Activated CD8-positive, alpha-beta memory T cell treated with anti-CD3 and anti-CD28 coated beads, Interleukin-2, amount 50 U/mL, for 1 hour (primary cell): ENCODE measurements around the gene FANCD2.
"Not testable (repeated sequence)": the region's sequence is repeated elsewhere in the genome, so short reads cannot be mapped to it uniquely, and the experiment has no call there.

Experiments
- DNase-seq: peaks from one replicate; pipeline ENCODE4 v3.0.0-alpha.2; 2020; ENCODE audit errors: extremely low read depth

Gene FANCD2

GRCh38 chr3:10015461-10015904 is 10.8 kb upstream of the FANCD2 start:
- no peak for DNase-seq

- no peak for DNase-seq
These were observed 8.5 kb upstream of the FANCD2 start for GRCh38 chr3:10017636-10018292.

DNA sequence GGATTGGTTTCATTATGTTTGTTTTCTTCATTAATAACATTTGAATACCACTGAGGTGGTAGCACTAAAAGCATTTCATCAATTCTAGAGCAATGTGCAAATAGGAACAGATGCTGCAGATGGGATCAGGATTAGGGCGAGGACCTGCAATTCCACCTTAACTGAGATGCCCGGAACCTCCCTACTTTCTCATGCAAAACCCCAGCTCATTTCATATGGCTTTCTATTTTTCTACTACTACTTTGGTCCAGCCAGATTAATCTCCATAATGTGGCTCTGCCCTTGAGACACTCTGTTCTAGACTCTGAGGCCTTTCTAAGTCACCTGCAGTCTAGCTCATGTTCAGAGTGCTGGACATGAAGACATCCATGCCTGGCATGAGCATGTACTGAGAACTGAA is 7.4 kb upstream of the FANCD2 start:
- DNase-seq: not testable (repeated sequence)

DNA sequence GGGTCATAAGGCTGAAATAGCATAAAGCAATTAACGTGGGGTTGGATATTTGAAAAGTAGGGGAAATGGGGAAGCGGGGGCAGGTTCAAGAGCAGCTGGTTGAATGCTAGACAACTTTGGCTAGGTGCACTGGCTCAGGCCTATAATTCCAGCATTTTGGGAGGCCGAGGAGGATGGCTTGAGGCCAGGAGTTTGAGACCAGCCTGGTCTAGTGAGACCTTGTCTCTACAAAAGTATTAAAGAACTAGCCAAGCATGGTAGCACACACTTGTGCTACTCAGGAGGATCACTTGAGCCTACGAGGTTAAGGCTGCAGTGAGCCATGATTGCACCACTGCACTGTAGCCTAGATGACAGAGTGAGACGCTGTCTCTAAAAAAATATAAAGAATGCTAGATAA is 6.9 kb upstream of the FANCD2 start:
- no peak for DNase-seq

DNA sequence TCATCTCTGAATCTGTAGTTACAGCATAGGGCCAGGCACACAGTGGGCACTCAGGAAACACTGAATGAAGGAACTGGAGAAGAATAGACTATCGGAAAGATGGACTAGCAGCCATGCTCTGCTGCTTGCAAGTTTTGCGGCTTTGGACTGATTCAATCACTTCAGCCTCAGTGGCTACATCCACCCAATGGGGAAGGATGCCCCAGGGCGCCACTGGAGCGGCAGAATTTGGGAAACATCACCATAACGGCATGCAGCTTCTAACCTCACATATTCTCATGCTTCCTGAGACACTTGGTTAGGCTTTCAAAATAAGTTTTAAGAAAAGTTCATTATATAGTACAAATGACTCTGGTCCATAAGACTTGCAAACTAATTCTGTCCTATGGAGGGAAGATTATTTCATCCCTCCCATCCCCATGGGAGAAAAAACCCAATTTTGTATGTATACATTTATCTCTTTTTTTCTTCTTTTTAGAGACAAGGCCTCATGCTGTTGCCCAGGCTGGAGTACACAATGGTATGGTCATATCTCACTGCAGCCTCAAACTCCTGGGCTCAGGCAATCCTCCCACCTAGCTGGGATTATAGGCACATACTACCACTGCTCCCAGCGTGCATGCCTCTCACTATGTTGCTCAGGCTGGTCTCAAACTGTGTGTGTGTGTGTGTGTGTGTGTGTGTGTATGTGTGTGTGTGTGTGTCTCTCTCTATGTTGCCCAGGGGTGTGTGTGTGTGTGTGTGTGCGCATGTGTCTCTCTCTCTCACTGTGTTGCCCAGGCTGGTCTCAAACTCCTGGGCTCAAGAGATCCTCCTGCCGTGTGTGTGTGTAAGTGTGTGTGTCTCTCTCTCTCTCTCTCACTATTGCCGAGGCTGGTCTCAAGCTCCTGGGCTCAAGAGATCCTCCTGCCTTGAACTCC is 4.1 kb upstream of the FANCD2 start:
- no peak for DNase-seq

GRCh38 chr3:10023587-10024310 is 2.5 kb upstream of the FANCD2 start:
- no peak for DNase-seq

- no peak for DNase-seq
These were observed 793 bp upstream of the FANCD2 start for GRCh38 chr3:10025205-10026083.

DNA sequence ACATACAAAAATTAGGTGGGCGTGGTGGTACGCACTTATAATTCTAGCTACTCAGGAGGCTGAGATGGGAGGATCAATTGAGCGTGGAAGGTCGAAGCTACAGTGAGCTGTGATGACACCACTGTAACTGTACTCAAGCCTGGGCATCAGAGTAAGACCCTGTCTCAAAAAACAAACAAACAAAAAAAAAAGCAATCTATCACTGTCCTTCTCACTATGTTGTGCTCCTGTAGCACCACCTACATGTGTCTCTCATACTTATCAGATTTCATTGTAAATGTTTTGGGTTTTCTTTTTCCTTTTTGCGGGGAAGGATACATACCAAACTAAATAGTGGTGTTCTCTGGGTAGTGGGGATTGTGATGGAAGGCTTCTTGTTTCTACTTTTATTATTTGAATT is 14.8 kb downstream of the FANCD2 start:
- DNase-seq: no peak

DNA sequence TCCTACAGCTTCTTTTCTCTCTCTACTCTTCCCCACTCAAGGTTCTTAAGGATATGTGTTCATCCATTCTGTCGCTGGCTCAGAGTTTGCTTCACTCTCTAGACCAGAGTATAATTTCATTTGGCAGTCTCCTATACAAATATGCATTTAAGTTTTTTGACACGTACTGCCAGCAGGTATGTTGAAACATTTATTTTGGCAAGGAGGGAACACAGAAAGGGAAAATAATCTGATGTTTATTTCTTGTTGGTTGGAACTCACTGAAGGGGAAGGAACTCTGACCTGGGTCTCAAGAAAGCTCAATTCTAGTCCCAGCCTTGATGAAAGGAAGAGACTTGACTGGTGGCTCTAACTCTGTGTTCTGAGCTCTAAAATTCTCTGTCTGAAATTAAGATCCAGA is 21.6 kb downstream of the FANCD2 start:
- no peak for DNase-seq

- DNase-seq: not testable (repeated sequence)
These were observed 26.8 kb downstream of the FANCD2 start for GRCh38 chr3:10053054-10053453.

DNA sequence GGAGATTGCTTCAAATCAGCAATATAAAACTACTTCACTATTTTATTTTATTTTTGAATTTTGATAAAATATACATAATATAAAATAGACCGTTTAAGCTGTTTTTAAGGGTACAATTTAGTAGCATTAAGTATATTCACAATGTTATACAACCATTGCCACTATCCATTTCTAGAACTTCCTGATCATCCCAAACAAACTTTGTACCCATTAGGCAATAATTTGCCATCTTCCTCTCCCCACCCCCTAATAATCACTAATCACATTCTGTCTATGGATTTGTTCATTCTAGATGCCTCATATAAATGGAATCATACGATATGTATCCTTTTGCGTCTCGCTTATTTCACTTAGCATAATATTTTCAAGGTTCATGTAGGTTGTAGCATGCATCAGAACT is 28.9 kb downstream of the FANCD2 start:
- no peak for DNase-seq

- DNase-seq: not testable (repeated sequence)
These were observed 43.8 kb downstream of the FANCD2 start for GRCh38 chr3:10070077-10070476.

DNA sequence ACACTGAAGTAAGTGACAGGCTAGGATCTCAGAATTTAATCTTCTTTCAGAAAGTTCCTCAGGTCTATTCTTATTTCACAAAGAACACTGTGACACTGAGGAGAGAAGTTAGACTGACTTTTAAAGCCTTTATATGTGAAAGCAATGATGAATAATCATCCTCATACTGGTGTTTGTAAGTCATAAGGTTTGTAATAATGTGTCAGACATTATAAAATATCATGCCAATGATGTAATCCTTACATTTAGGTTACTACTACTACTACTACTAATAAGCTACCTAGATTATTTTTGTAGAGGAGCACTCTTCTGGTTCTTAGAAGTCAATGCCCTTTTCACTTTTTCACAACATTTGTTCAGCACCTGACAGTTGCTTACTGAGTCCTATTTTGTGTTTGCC is 48.4 kb downstream of the FANCD2 start:
- DNase-seq: no peak

DNA sequence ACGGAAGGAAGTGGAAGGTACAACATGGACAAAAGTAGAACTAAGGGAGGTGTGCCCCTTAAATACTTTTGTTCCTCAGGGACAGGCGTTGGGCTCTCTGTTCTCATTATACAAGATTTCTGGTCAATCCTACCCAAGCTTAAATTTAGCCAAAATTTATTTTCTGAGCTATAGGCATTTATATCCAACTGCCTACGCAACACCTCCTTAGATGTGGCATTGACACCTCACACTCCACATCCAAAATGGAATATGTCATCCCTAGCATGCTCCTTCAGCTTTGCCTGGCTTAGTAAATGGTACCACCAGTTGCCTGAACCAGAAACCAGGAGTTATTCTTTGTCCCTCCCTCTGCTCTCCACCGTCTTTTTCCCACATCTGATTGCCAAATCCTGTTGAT is 55.6 kb downstream of the FANCD2 start:
- DNase-seq: no peak

DNA sequence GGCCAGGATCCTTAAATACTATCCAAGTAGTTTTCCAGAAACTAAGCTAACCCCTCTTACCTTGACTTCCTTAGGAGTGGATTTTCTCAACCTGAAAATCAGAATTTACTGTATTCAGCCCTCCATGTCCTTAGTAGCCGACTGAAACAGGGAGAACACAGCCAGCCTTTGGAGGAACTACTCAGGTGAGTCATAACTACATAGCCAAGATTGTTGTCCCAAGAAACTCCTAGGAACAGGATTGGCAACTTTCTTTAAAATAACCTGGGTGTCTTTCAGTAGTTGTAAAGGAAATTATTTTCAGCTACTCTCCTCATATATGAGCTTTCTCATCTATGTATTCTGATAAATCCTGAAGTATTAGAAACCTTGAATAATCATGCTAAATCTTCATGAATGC is 59.5 kb downstream of the FANCD2 start:
- DNase-seq: no peak

GRCh38 chr3:10088256-10088655 is 62.0 kb downstream of the FANCD2 start:
- DNase-seq: no peak

DNA sequence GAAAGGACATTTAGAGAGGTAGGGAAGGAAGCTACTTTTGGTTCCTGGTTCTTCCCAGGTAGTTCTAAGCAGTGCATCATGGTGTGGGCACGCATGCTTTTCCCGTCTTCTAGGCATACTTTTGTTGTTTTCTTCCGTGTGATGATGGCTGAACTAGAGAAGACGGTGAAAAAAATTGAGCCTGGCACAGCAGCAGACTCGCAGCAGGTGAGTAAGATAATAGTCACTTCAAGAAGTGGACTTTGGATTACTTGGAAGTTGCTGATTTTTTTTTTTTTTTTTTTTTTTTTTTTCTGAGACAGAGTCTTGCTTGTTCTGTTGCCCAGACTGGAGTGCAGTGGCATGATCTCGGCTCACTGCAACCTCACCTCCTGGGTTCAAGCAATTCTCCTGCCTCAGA is 63.9 kb downstream of the FANCD2 start:
- no peak for DNase-seq

GRCh38 chr3:10090774-10091173 is 64.5 kb downstream of the FANCD2 start:
- not testable (repeated sequence) for DNase-seq

- not testable (repeated sequence) for DNase-seq
These were observed 65.2 kb downstream of the FANCD2 start for GRCh38 chr3:10091387-10091786.

GRCh38 chr3:10093678-10094077 is 67.4 kb downstream of the FANCD2 start:
- no peak for DNase-seq

- DNase-seq: no peak
These were observed 72.8 kb downstream of the FANCD2 start for GRCh38 chr3:10099041-10099440.
